Measurements from ENCODE around the gene RXYLT1. TPM values are rescaled to one million over a fixed set of nuclear protein-coding genes. Genes with fewer than 3 reads are reported as not detected.

RXYLT1 gene
- total and polyA plus RNA-seq, 2 of the 8 experiments (the other 6 are each of a cell fraction or from before 2014, with no cell fraction given), result 3.8 to 10.9 TPM

GRCh38 chr12:63838411-63838810, 58.7 kb downstream of the RXYLT1 start:
- H2AK5ac ChIP-seq (ENCODE audit: low read depth, low read length), result no peak overlapping the region
- H3K4ac ChIP-seq (replicated peaks; ENCODE audit: insufficient read length, low read depth, low read length), result no peak overlapping the region
- no peak overlapping the region for H3K23ac ChIP-seq (ENCODE audit: insufficient read length)
- H3K36me3 ChIP-seq (ENCODE audit: control insufficient read depth in 2 of 4, insufficient read depth in 4 of 4, low read length in 3 of 4), result no peaks in the 10 kb centered on the region
- 92% methylated on average over 9 of the region's 9 CpGs; no CpG with 5 or more reads in 1 of the 2 experiments for WGBS, 2 experiments (ENCODE audit: extremely low coverage in 1 of 2, insufficient coverage in 1 of 2, insufficient read length in 1 of 2, insufficient replicate concordance in 2 of 2, low coverage in 1 of 2, low lambda C conversion rate in 2 of 2, missing lambda C conversion rate in 1 of 2)
- H3K18ac ChIP-seq (ENCODE audit: extremely low read depth, low read length), result no peak overlapping the region
- POLR2A ChIA-PET (ENCODE audit: partially characterized antibody), result no interaction called here
- no peak overlapping the region for H3K27ac ChIP-seq (ENCODE audit: low read depth, low read length)
- DNase-seq (ENCODE audit: low read depth in 1 of 2, low spot score in 2 of 2), result no peak
- H3K14ac ChIP-seq (ENCODE audit: insufficient read length), result no peak overlapping the region
- H2BK120ac ChIP-seq (replicated peaks; ENCODE audit: low read depth, low read length), result no peak overlapping the region
- H3K4me1 ChIP-seq (replicated peaks in 1 of 4; ENCODE audit: control insufficient read depth in 3 of 4, insufficient read depth in 4 of 4, low read length in 3 of 4), result peaks cover 0 to 2% (median 0%) of the 10 kb centered on the region in 4 experiments; a peak in 1 of 7 replicates
- H3K4me3 ChIP-seq (ENCODE audit: extremely low read depth in 1 of 4, insufficient read depth in 2 of 4, low read depth in 3 of 4, low read length in 4 of 4), result no peak overlapping the region
- CTCF ChIA-PET (ENCODE audit: partially characterized antibody), result interaction anchor here (0.7 to 8.0 kb wide), 7 partner anchors 12 to 419 kb away, joined by 3 to 67 read pairs (median 4); no protein-coding TSS in a partner anchor
- H2BK5ac ChIP-seq (ENCODE audit: low read depth, low read length), result no peak overlapping the region
- no peak overlapping the region for H2AFZ ChIP-seq (ENCODE audit: low read length)
- H2BK20ac ChIP-seq (ENCODE audit: low read length), result no peak overlapping the region
- H4K20me1 ChIP-seq (replicated peaks in 1 of 2; ENCODE audit: control insufficient read depth in 1 of 2, insufficient read depth in 2 of 2, low read length in 2 of 2), result no peaks in the 10 kb centered on the region
- H3K23me2 ChIP-seq (ENCODE audit: low read depth, low read length), result peaks cover 4% of the 10 kb centered on the region; the same call in 1 of the 2 replicates
- H2BK15ac ChIP-seq (ENCODE audit: low read length), result no peak overlapping the region
- no peaks in the 10 kb centered on the region for H3K9me3 ChIP-seq (ENCODE audit: insufficient read depth in 2 of 2, low read depth in 1 of 2, low read length in 1 of 2)
- H4K5ac ChIP-seq (ENCODE audit: insufficient read length, low read depth, low read length), result no peak overlapping the region
- no peak overlapping the region for H2BK12ac ChIP-seq (ENCODE audit: low read depth, low read length)
- no peak overlapping the region for H3K4me2 ChIP-seq (ENCODE audit: insufficient read depth in 1 of 2, low read depth in 2 of 2, low read length in 2 of 2)
- no peak for TF ChIP-seq CREB1 (IDR thresholded peaks at IDR 0.05)
- TF ChIP-seq, protein P1, sequence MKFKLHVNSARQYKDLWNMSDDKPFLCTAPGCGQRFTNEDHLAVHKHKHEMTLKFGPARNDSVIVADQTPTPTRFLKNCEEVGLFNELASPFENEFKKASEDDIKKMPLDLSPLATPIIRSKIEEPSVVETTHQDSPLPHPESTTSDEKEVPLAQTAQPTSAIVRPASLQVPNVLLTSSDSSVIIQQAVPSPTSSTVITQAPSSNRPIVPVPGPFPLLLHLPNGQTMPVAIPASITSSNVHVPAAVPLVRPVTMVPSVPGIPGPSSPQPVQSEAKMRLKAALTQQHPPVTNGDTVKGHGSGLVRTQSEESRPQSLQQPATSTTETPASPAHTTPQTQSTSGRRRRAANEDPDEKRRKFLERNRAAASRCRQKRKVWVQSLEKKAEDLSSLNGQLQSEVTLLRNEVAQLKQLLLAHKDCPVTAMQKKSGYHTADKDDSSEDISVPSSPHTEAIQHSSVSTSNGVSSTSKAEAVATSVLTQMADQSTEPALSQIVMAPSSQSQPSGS (IDR thresholded peaks at IDR 0.05; ENCODE audit: low read length), result no peak
- TF ChIP-seq NANOG (IDR thresholded peaks at IDR 0.05; ENCODE audit: insufficient read depth, low read depth, low read length, poor library complexity, severe bottlenecking), result no peak
- no peak for TF ChIP-seq ZNF274 (IDR thresholded peaks at IDR 0.05; ENCODE audit: borderline replicate concordance, extremely low read depth, low read length)
- H3K79me1 ChIP-seq (ENCODE audit: low read depth, low read length), result no peaks in the 10 kb centered on the region
- no peak for FAIRE-seq
- no peak overlapping the region for H3K56ac ChIP-seq (replicated peaks; ENCODE audit: insufficient read length, low read depth, low read length)
- no peak overlapping the region for H4K91ac ChIP-seq (replicated peaks; ENCODE audit: insufficient read length, low read length)
- peaks cover 0 to 1% (median 0%) of the 10 kb centered on the region in 4 experiments; a peak in 1 of 7 replicates for H3K27me3 ChIP-seq (replicated peaks in 1 of 4; ENCODE audit: control insufficient read depth in 3 of 4, extremely low read depth in 1 of 4, insufficient read depth in 3 of 4, low read length in 3 of 4)
- H3K9ac ChIP-seq (replicated peaks in 1 of 4; ENCODE audit: extremely low read depth in 1 of 4, low read depth in 3 of 4, low read length in 3 of 4), result no peak overlapping the region
- H4K8ac ChIP-seq (ENCODE audit: extremely low read depth, insufficient read depth, low read length), result no peak overlapping the region
- no peaks in the 10 kb centered on the region for H3K79me2 ChIP-seq (ENCODE audit: control insufficient read depth in 1 of 2, insufficient read depth in 2 of 2, low read length in 2 of 2)
